GM18505 (cell line): ENCODE results near the gene SPTBN1.

ENCODE experiments used
- ATAC-seq: cut with Tn5 transposase; IDR thresholded peaks from one replicate; pipeline ENCODE4 v1.9.1; 2021; ENCODE audit not compliant: unreplicated experiment
- POLR2A ChIP-seq: IDR thresholded peaks from 4 replicates; pipeline ENCODE4 v1.6.1; 2011; ENCODE audit warnings: borderline replicate concordance; ENCODE audit not compliant: insufficient read depth, insufficient read length; ENCODE audit errors: extremely low read depth

SPTBN1 gene

DNA sequence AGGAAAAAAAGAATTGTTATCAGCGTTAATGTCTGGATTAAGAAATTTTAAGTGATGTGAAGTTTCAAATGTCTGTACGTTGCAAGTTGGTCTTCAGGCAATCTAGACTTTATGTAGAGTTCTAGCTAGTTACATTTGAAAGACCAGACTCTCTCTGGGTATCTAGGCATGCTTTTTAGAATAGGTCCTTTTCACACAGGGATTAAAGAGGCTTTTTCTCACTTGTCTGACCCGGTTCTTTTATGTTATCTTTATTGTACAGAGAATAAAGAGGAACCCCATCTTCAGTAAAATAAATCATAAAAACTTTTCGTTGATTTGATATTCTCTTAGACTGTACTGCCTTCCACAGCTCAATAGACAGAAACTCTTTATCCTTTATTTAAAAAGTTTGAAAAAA, 258.9 kb downstream of the SPTBN1 start:
- no peak for ATAC-seq

DNA sequence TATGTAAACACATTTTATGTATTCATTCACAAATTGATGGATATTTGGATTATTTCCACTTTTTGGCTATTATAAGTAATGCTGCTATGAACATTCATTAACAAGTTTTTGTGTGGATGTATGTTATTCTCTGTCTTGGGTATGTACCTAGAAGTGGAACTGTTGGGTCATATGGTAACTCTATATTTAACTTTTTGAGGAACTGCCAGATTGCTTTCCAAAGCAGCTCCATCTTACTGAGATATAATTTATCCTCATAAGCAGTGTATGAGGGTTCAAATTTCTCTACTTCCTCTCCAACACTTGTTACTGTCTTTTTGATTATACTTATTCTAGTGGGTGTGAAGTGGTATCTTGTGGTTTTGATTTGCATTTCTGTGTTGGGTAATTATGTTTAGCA, 260.2 kb downstream of the SPTBN1 start:
- no peak for TF ChIP-seq POLR2A
- ATAC-seq = no peak

More for the DNA sequence above, 258.9 kb downstream of the SPTBN1 start:
- TF ChIP-seq POLR2A = no peak

DNA sequence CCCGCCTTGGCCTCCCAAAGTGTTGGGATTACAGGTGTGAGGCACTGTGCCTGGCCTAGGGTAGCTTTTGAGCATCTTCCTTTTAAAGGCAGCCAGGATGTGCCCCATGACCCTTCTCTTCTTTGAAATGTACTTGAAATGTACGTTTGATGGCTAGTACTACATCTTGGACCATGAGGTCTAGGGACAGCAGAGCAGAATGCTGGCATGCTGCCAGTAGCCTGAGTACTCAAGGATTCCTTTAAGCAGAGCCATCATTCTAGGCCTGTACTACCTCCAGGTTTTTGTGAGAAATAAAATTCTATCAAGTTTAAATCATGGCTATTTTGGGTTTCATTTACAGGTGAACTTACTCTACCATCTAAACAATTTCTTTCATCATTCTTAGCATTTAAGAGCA, 264.4 kb downstream of the SPTBN1 start:
- TF ChIP-seq POLR2A = no peak
- ATAC-seq = no peak
